ENCODE measurements around the gene KCNK16.

- TF ChIP-seq POLR2A (IDR thresholded peaks at IDR 0.05) = no peak
- no peak for TF ChIP-seq CTCF (IDR thresholded peaks at IDR 0.05)
Measured at GRCh38 chr6:39319621-39320362, 2.7 kb downstream of the KCNK16 start.
